ENCODE measurements around the gene IFT122.

- TF ChIP-seq POLR2A (IDR thresholded peaks at IDR 0.05; ENCODE audit: low read depth, low read length) (no peak), CTCF (IDR thresholded peaks at IDR 0.05; ENCODE audit: extremely low read depth in 1 of 2, insufficient read depth in 1 of 2, low read depth in 1 of 2, low read length in 2 of 2) (no peak), MAX (IDR thresholded peaks at IDR 0.05; ENCODE audit: insufficient read depth, insufficient read length) (no peak)
Observed at GRCh38 chr3:129543156-129543790, 103.2 kb downstream of the IFT122 start, which contains the start of gene H1-8.

Data from endothelial cell of umbilical vein (primary cell).